Activated CD4-positive, alpha-beta T cell treated with anti-CD3 and anti-CD28 coated beads, Interleukin-2, amount 10 ng/mL, durations not matched to agents 24 days and 14 days (primary cell): ENCODE results near the gene CRYBG3. TPM values are rescaled to one million over a fixed set of nuclear protein-coding genes. Genes with fewer than 3 reads are reported as not detected.

Experiments used
- DNase-seq: peaks from one replicate; pipeline ENCODE4 v3.0.0; 2022
- H3K27ac Mint-ChIP-seq: one replicate; pipeline ENCODE4 v1.8.0; 2022; ENCODE audit warnings: mild to moderate bottlenecking, mixed read lengths
- H3K27me3 Mint-ChIP-seq: one replicate; pipeline ENCODE4 v1.8.0; 2022; ENCODE audit warnings: mixed read lengths
- H3K36me3 Mint-ChIP-seq: one replicate; pipeline ENCODE4 v1.8.0; 2022; ENCODE audit warnings: low read depth, mild to moderate bottlenecking, mixed read lengths
- H3K4me1 Mint-ChIP-seq: one replicate; pipeline ENCODE4 v1.8.0; 2021; ENCODE audit warnings: mixed read lengths
- H3K4me3 Mint-ChIP-seq: one replicate; pipeline ENCODE4 v1.8.0; 2022; ENCODE audit warnings: mild to moderate bottlenecking, moderate library complexity, mixed read lengths
- H3K9me3 Mint-ChIP-seq: one replicate; pipeline ENCODE4 v1.8.0; 2021; ENCODE audit warnings: mixed read lengths
- intact Hi-C: fragments of 100-400 bp; cut with micrococcal nuclease; formaldehyde crosslinking; loops from one replicate; pipeline ENCODE4 v1.15.1; 2023
- total RNA-seq: library from RNA; stranded (reverse); gene quantifications from 2 replicates; pipeline ENCODE4 v1.2.3, GENCODE V29; 2022

The CRYBG3 gene
- total RNA-seq, 1 donor from 2014 or later = 8.3 TPM

DNA sequence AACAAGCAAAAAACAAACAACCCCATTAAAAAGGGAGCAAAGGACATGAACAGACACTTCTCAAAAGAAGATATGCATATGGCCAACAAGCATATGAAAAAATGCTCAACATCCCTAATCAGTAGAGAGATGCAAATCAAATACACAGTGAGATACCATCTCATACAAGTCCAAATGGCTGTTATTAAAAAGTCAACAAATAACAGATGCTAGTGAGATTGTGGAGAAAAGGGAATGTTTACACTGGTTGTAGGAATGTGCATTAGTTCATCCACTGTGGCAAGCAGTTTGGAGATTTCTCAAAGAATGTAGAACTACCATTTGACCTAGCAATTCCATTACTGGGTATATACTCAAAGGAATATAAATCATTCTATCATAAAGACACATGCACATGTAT is 105.9 kb downstream of the CRYBG3 start:
- no peaks in the 10 kb centered on the region for H3K4me1 Mint-ChIP-seq
- intact Hi-C loops = no loop called here
- peaks cover 61% of the 10 kb centered on the region for H3K36me3 Mint-ChIP-seq
- no peak for DNase-seq
- no peak overlapping the region for H3K4me3 Mint-ChIP-seq
- H3K9me3 Mint-ChIP-seq = peaks cover 7% of the 10 kb centered on the region
- H3K27ac Mint-ChIP-seq = no peak overlapping the region
- H3K27me3 Mint-ChIP-seq = no peaks in the 10 kb centered on the region

DNA sequence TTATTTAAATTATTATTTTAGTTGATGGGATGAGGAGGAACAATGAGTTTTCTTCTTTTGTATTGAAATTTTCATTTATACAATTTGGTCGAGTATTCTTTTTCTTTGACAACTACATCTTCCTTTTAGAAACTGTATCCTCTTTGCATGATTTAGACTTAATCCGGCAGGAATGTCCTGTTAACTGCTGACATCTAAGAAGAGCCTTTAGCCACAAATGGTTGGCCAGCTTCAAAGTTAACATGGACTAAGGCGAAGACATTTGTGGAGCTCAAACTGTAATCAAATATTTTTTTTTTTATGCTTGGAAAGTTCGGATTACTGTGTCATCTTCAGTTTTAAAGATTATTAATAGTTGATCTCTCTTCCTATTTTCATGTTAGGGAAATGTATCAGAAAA is 107.2 kb downstream of the CRYBG3 start:
- Mint-ChIP-seq H3K36me3 (peaks cover 60% of the 10 kb centered on the region), H3K4me3 (no peak overlapping the region), H3K4me1 (no peaks in the 10 kb centered on the region), H3K9me3 (peaks cover 7% of the 10 kb centered on the region), H3K27ac (no peak overlapping the region), H3K27me3 (no peaks in the 10 kb centered on the region)
- DNase-seq = no peak
- intact Hi-C loops = no loop called here

DNA sequence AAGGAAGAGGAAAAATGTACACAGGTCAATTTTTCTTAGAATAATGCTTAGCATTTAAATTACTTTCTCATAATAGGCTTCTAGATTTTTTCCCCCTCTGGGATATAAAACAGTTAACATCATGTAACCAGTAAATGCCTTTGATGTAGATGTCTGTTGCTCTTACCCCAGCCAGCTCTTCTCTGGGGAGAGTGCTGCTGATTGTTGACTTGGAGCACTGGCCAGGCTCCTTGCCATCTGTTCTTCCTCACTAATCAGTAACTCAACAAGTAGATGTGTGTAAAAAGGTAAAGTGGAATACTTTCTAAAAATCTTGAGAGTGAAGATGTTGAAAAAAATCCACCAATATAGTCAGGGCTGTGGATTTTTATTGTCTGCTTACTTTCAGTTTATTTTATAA is 108.2 kb downstream of the CRYBG3 start:
- Mint-ChIP-seq H3K27me3 (no peaks in the 10 kb centered on the region), H3K36me3 (peaks cover 56% of the 10 kb centered on the region), H3K4me1 (peaks cover 2% of the 10 kb centered on the region)

DNA sequence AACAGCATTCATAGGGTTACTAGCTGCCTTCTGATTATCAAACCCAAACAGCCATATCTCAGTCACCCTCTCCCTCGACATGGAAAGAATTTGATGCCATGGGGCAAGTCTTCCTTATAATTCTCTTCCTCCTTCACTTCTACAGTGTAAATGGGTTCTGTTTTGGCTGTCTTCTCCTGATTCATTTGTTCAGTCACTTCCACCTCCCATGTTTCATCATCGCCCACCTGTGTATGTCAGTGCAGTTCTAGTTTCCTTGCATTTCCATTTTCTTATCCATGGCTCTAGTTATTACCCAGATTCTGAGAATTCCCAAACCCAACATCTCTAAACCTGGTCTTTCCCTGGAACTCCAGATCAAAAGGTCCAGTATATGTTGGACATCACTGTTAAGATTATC is 109.4 kb downstream of the CRYBG3 start:
- H3K4me3 Mint-ChIP-seq = no peak overlapping the region
- H3K27ac Mint-ChIP-seq = no peak overlapping the region
- DNase-seq = no peak
- peaks cover 7% of the 10 kb centered on the region for H3K4me1 Mint-ChIP-seq
- H3K27me3 Mint-ChIP-seq = no peaks in the 10 kb centered on the region
- H3K9me3 Mint-ChIP-seq = peaks cover 7% of the 10 kb centered on the region
- H3K36me3 Mint-ChIP-seq = peaks cover 61% of the 10 kb centered on the region
- intact Hi-C loops = no loop called here

More for the DNA sequence above, 108.2 kb downstream of the CRYBG3 start:
- no peak for DNase-seq
- H3K27ac Mint-ChIP-seq = no peak overlapping the region
- H3K9me3 Mint-ChIP-seq = peaks cover 7% of the 10 kb centered on the region
- intact Hi-C loops = no loop called here
- H3K4me3 Mint-ChIP-seq = no peak overlapping the region

- H3K36me3 Mint-ChIP-seq = peaks cover 62% of the 10 kb centered on the region
- intact Hi-C loops = no loop called here
- no peak overlapping the region for H3K4me3 Mint-ChIP-seq
- H3K27me3 Mint-ChIP-seq = no peaks in the 10 kb centered on the region
- H3K27ac Mint-ChIP-seq = no peak overlapping the region
- H3K4me1 Mint-ChIP-seq = peaks cover 7% of the 10 kb centered on the region
- no peak for DNase-seq
- H3K9me3 Mint-ChIP-seq = peaks cover 7% of the 10 kb centered on the region
Observed at GRCh38 chr3:97932387-97932801, 110.6 kb downstream of the CRYBG3 start.

- H3K9me3 Mint-ChIP-seq = peaks cover 7% of the 10 kb centered on the region
- no peak overlapping the region for H3K27ac Mint-ChIP-seq
- H3K27me3 Mint-ChIP-seq = no peaks in the 10 kb centered on the region
- peaks cover 69% of the 10 kb centered on the region for H3K36me3 Mint-ChIP-seq
- intact Hi-C loops = loop anchor here (2.0 kb wide), 1 partner anchor 62 kb away; no protein-coding TSS in a partner anchor
- DNase-seq = no peak
- H3K4me3 Mint-ChIP-seq = no peak overlapping the region
- peaks cover 10% of the 10 kb centered on the region for H3K4me1 Mint-ChIP-seq
Observed at GRCh38 chr3:97934980-97935695, 113.3 kb downstream of the CRYBG3 start.

DNA sequence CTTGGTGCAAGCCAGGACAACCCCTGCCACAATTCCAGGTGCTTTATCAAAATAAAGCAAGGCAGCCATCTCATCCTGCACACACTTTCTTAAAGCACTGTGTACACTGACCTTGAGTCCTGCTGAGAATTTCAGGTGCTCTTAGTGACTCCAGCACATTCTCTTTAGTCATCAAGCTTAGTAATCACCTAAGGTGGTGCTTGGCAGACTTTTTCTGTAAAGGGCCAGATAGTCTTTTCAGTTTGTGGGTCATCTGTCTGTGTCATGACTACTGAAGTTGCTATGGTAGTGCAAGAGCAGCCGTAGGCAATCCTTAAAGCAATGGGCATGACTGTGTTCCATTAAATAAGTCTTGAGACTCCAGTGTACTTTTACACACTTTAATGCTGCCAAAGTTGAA is 114.0 kb downstream of the CRYBG3 start:
- Mint-ChIP-seq H3K4me1 (peaks cover 12% of the 10 kb centered on the region), H3K27ac (peak overlapping the region; percentile 60), H3K27me3 (no peaks in the 10 kb centered on the region), H3K4me3 (no peak overlapping the region), H3K9me3 (peaks cover 6% of the 10 kb centered on the region), H3K36me3 (peaks cover 66% of the 10 kb centered on the region)
- intact Hi-C loops = loop anchor here (2.0 kb wide), 1 partner anchor 63 kb away; no protein-coding TSS in a partner anchor
- peak; percentile 53 for DNase-seq

GRCh38 chr3:97937205-97937604 is 115.4 kb downstream of the CRYBG3 start:
- H3K27ac Mint-ChIP-seq = no peak overlapping the region
- peaks cover 12% of the 10 kb centered on the region for H3K4me1 Mint-ChIP-seq
- no peak overlapping the region for H3K4me3 Mint-ChIP-seq
- peaks cover 64% of the 10 kb centered on the region for H3K36me3 Mint-ChIP-seq
- DNase-seq = no peak
- intact Hi-C loops = no loop called here
- H3K9me3 Mint-ChIP-seq = no peaks in the 10 kb centered on the region
- H3K27me3 Mint-ChIP-seq = no peaks in the 10 kb centered on the region

DNA sequence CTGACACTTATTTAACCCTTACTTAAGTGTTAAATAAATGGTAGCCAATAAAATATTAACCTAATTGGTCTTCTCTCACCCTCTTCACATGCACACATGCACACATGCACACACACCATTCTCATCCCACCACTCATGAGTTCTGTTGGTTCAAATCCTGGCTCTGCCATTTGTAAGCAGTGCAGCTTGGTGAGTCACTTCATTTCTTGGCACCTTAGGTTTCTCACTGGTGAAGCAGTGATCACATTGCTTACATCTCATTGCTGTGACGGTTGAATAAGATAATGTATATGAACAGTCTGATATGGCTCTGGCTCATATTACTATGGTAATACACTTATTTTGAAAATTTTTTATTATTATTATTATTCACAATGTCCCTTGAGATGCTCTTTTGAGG is 116.6 kb downstream of the CRYBG3 start:
- Mint-ChIP-seq H3K27ac (no peak overlapping the region), H3K4me3 (no peak overlapping the region), H3K27me3 (no peaks in the 10 kb centered on the region), H3K36me3 (peaks cover 62% of the 10 kb centered on the region), H3K4me1 (peaks cover 17% of the 10 kb centered on the region), H3K9me3 (no peaks in the 10 kb centered on the region)
- intact Hi-C loops = no loop called here
- DNase-seq = peak; percentile 47

DNA sequence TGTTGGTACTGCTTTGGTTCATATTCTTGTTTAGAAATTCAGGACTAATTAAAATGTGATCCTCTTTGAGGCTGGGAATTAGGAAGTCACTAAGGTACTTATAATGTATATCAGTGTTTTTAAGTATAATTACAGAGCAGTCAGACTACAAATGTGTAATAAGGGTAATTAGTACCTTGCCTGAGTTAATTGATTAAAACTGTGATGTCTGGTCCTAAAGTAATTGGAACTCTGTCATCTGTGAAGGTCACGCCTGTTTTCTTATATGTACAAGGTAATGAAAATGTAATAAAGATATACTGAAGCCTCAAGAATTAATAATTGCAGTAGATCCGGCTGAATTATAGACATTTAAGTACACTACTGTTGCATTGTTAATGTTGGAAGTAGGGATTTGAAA is 117.6 kb downstream of the CRYBG3 start:
- no peak overlapping the region for H3K27ac Mint-ChIP-seq
- H3K4me1 Mint-ChIP-seq = peaks cover 18% of the 10 kb centered on the region
- H3K4me3 Mint-ChIP-seq = no peak overlapping the region
- peaks cover 67% of the 10 kb centered on the region for H3K36me3 Mint-ChIP-seq
- no peaks in the 10 kb centered on the region for H3K27me3 Mint-ChIP-seq
- H3K9me3 Mint-ChIP-seq = no peaks in the 10 kb centered on the region
- no peak for DNase-seq
- intact Hi-C loops = no loop called here

DNA sequence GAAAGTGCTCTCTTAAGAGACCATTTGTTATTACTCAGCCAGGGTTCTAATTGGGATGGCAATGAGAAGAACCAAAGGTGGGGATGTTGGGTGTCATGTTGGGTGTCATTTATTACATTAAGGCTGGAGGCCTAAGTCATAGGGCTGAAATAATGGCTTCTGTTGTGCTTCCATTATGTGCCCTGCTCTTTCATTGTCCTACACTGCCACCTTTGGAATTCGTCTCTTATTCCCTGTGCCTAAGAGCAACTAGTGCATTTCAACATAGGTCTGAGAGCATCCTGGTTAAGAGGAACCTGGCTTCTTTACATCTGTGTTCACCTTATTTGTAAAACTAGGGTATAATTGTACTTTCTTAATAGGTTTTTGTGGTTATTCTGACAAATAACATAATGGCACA is 118.2 kb downstream of the CRYBG3 start:
- no peaks in the 10 kb centered on the region for H3K27me3 Mint-ChIP-seq
- H3K27ac Mint-ChIP-seq = no peak overlapping the region
- H3K4me1 Mint-ChIP-seq = peaks cover 16% of the 10 kb centered on the region
- peaks cover 67% of the 10 kb centered on the region for H3K36me3 Mint-ChIP-seq
- no peak overlapping the region for H3K4me3 Mint-ChIP-seq
- peak; percentile 57 for DNase-seq
- intact Hi-C loops = no loop called here
- no peaks in the 10 kb centered on the region for H3K9me3 Mint-ChIP-seq

DNA sequence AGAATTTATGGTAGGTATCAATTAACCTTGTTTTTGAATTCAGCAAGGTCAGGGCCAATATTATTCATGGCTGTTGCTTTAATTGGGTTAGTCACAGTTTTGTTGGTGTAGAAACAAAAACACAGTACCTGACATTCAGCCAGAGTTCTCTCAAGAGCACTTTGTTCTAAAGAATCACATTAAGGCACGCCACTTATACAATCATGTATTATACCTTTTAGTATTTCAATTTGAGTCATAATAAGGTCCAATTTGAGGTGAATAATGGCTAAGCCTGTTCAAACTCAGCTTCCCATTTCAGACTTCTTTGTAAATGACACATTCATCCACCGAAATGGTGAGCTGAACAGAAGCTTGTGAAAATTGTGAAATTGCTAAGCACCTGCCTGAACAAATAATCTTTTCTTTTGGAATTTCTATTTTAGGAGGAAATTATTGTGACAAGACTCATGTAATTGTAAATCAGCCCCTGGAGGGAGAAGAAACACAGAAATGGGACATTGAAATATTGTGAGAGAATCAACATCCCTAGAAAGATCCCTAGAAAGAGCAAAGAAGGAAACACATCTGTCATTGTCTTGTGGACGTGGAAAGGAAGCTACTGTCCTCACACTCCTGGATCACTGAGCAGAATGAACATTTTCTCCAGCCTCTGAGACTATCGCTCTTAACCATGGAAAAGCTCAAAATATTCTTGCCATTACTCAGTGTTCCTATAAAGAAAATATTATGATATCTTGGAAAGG is 121.2 kb downstream of the CRYBG3 start:
- Mint-ChIP-seq H3K36me3 (peaks cover 63% of the 10 kb centered on the region), H3K27ac (peak overlapping the region; percentile 69), H3K9me3 (no peaks in the 10 kb centered on the region), H3K27me3 (no peaks in the 10 kb centered on the region), H3K4me3 (no peak overlapping the region), H3K4me1 (peaks cover 11% of the 10 kb centered on the region)
- intact Hi-C loops = no loop called here
- DNase-seq = no peak

GRCh38 chr3:97948351-97949109 is 126.7 kb downstream of the CRYBG3 start:
- peaks cover 76% of the 10 kb centered on the region for H3K36me3 Mint-ChIP-seq
- no peaks in the 10 kb centered on the region for H3K9me3 Mint-ChIP-seq
- intact Hi-C loops = no loop called here
- no peak overlapping the region for H3K27ac Mint-ChIP-seq
- H3K4me1 Mint-ChIP-seq = peaks cover 13% of the 10 kb centered on the region
- H3K4me3 Mint-ChIP-seq = no peak overlapping the region
- peak; percentile 45 for DNase-seq
- no peaks in the 10 kb centered on the region for H3K27me3 Mint-ChIP-seq

- Mint-ChIP-seq H3K4me1 (peaks cover 13% of the 10 kb centered on the region), H3K36me3 (peaks cover 73% of the 10 kb centered on the region), H3K9me3 (no peaks in the 10 kb centered on the region), H3K27me3 (no peaks in the 10 kb centered on the region), H3K27ac (no peak overlapping the region), H3K4me3 (no peak overlapping the region)
- intact Hi-C loops = no loop called here
- no peak for DNase-seq
Observed at GRCh38 chr3:97949110-97949485, 127.3 kb downstream of the CRYBG3 start.
